Small intestine (tissue), 7 donors: ENCODE measurements around the gene FHIT. TPM values are rescaled to one million over a fixed set of nuclear protein-coding genes. Genes with fewer than 3 reads are reported as not detected.
"Not testable (repeated sequence)": the region's sequence is repeated elsewhere in the genome, so short reads cannot be mapped to it uniquely, and the experiment has no call there.

Experiments
- DNase-seq, 2 donors: peaks; one replicate each; pipeline versions ENCODE4 v3.0.0 to v3.0.0-alpha.2; 2013
- FAIRE-seq: peaks from 2 replicates; lab custom pipeline; 2012; peaks lifted over from hg19 to GRCh38; lab: Jason Lieb, UNC
- H3K27ac ChIP-seq, 3 donors: one replicate each; pipeline ENCODE4 v1.5.1; 2013; ENCODE audit warnings: low read length in 2 of 3, mild to moderate bottlenecking in 2 of 3, control low read depth in 1 of 3, inconsistent platforms in 1 of 3, low read depth in 1 of 3, moderate library complexity in 1 of 3
- H3K27me3 ChIP-seq, 3 donors: one replicate each; pipeline ENCODE4 v1.6.1; 2013; ENCODE audit warnings: low read length in 3 of 3, inconsistent platforms in 1 of 3; ENCODE audit not compliant: control insufficient read depth in 3 of 3, insufficient read depth in 3 of 3
- H3K36me3 ChIP-seq, 3 donors: one replicate each; pipeline ENCODE4 v1.6.1; 2013; ENCODE audit warnings: low read length in 3 of 3, inconsistent platforms in 1 of 3, low read depth in 1 of 3, mild to moderate bottlenecking in 1 of 3, moderate library complexity in 1 of 3; ENCODE audit not compliant: control insufficient read depth in 3 of 3, insufficient read depth in 2 of 3
- H3K4me1 ChIP-seq, 3 donors: one replicate each; pipeline ENCODE4 v1.6.1; 2013; ENCODE audit warnings: low read length in 2 of 3, inconsistent platforms in 1 of 3, low read depth in 1 of 3, mild to moderate bottlenecking in 1 of 3, moderate library complexity in 1 of 3; ENCODE audit not compliant: control insufficient read depth in 3 of 3, insufficient read depth in 2 of 3
- H3K4me3 ChIP-seq, 3 donors: one replicate each; pipeline ENCODE4 v1.5.1; 2013; ENCODE audit warnings: low read length in 3 of 3, control low read depth in 1 of 3, inconsistent platforms in 1 of 3, low read depth in 1 of 3, mild to moderate bottlenecking in 1 of 3, moderate library complexity in 1 of 3
- H3K9me3 ChIP-seq, 2 donors: one replicate each; pipeline ENCODE4 v1.6.1; 2013; ENCODE audit warnings: low read depth in 1 of 2, low read length in 1 of 2; ENCODE audit not compliant: control insufficient read depth in 2 of 2, insufficient read depth in 1 of 2
- WGBS, 3 donors: extraction: QIAGEN DNeasy Blood & Tissue Kit; methylation state at CpG; one replicate each; pipeline ENCODE4 v1.1.7; 2013; 5-methylcytosine and 5-hydroxymethylcytosine counted together
- polyA plus RNA-seq, 4 donors: library from polyadenylated mRNA; stranded (reverse) in 3 of 4; unstranded in 1 of 4; fragments of 200-250 nt in 3 of 4; fragments of 120-200 nt in 1 of 4; gene quantifications; one replicate each; pipeline versions ENCODE4 v1.2.1 to v1.2.3, GENCODE V29; 2013
- donor health status: healthy with polysubstance abuse.
- donor health status: control.
- donor health status: control.
- donor health status: Bipolar disorder and iron deficiency.
- donor health status: healthy.

FHIT gene
- polyA plus RNA-seq, 4 donors = 4.4 to 30.4 (median 7.0) TPM

DNA sequence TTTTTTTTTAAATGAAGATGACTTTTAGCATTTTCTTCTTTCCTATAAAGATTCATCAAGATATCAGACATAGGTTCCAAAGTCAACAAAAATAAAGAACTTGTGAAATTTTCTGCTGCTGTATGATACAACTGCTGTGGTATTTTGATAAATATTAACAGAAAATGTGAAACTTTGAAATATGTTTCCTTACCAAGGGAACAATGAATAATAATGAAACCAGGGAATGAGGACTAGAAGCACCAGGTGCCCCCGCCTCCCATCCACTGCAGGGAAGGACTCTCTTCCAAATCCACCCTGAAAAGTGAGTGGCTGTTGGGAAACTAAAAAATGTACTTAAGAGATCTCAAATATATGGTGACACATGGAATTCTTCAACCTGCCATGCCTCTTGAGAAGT, 198.4 kb downstream of the FHIT start:
- Histone ChIP-seq H3K9me3 (no peaks in the 10 kb centered on the region), H3K27ac (no peak overlapping the region), H3K27me3 (no peaks in the 10 kb centered on the region), H3K4me1 (peaks cover 0 to 5% (median 0%) of the 10 kb centered on the region in 3 donors), H3K36me3 (no peaks in the 10 kb centered on the region), H3K4me3 (no peak overlapping the region)
- WGBS, 3 donors = 59 to 93% (median 90%) methylated on average over 1 of the region's 1 CpG
- no peak for DNase-seq
- FAIRE-seq = no peak

DNA sequence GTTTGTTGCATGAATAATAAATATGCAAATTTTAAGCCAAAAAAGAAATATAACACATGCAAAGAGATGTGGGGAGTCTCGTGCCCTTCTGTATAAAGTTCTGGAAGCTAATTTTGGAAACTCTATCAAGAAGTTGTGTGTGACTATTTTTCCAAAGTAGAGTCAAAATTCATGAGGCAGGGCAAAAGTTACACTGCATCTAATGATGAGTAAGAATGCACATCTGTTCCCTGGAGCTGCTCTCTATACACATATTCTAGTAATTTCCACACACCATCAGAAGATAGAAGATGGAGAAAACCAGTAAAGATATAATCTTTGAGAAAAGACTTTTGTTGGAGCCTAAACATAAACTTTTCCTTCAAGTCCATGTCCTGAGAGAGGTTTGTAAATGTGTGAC, 199.6 kb downstream of the FHIT start:
- Histone ChIP-seq H3K27ac (no peak overlapping the region), H3K4me3 (no peak overlapping the region), H3K36me3 (no peaks in the 10 kb centered on the region), H3K9me3 (no peaks in the 10 kb centered on the region), H3K27me3 (no peaks in the 10 kb centered on the region), H3K4me1 (peaks cover 0 to 5% (median 0%) of the 10 kb centered on the region in 3 donors)
- 67 to 82% (median 78%) methylated on average over 1 of the region's 1 CpG for WGBS, 3 donors
- FAIRE-seq (no peak), DNase-seq (no peak)

DNA sequence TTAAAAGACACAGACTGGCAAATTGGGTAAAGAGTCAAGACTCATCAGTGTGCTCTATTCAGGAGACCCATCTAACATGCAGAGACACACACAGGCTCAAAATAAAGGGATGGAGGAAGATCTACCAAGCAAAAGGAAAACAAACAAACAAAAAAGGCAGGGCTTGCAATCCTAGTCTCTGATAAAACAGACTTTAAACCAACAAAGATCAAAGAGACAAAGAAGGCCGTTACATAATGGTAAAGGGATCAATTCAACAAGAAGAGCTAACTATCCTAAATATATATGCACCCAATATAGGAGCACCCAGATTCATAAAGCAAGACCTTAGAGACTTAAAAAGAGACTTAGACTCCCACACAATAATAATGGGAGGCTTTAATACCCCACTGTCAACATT, 206.1 kb downstream of the FHIT start:
- not testable (repeated sequence) for H3K36me3 ChIP-seq, H3K27ac ChIP-seq, FAIRE-seq, H3K4me1 ChIP-seq, H3K27me3 ChIP-seq, DNase-seq, H3K4me3 ChIP-seq
- peaks cover 2 to 22% of the 10 kb centered on the region in 2 donors for H3K9me3 ChIP-seq
- WGBS, 3 donors = 71 to 81% (median 80%) methylated on average over 1 of the region's 1 CpG

DNA sequence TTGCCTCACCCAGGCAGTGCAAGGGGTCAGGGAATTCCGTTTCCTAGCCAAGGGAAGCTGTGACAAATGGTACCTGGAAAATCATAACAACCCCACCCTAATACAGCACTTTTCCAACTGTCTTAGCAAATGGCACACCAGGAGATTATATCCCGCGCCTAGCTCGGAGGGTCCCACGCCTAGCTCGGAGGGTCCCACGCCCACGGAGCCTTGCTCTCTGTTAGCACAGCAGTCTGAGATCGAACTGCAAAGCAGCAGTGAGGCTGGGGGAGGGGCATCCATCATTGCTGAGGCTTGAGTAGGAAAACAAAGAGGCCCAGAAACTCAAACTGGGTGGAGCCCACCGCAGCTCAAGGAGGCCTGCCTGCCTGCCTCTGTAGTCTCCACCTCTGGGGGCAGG, 208.1 kb downstream of the FHIT start:
- 94 to 95% (median 95%) methylated on average over 10 of the region's 10 CpGs for WGBS, 3 donors
- no peak overlapping the region for H3K4me3 ChIP-seq

DNA sequence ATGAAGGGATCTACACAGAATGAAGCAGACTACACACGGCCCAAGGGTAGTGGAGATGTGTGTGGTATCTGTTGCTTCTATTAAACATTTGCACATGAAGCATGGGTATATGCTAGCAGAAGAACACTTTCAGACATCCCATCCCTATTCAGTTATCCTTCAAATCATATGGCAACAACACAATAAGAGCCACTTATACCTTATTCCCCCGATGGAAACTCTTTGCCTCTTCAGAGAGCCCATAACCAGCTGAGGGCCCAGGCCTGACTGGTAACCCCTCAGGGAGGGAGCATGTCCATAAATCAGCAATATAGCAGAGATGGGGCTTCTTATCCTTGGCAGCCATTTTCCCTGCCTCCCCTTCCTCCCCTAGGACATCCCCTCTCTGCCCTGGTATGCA, 210.6 kb downstream of the FHIT start:
- FAIRE-seq (no peak), DNase-seq (no peak)
- H3K27me3 ChIP-seq = no peaks in the 10 kb centered on the region
- no peaks in the 10 kb centered on the region for H3K4me1 ChIP-seq
- WGBS, 3 donors = 90 to 91% (median 90%) methylated on average over 2 of the region's 2 CpGs
- H3K9me3 ChIP-seq = peaks cover 2 to 19% of the 10 kb centered on the region in 2 donors
- no peaks in the 10 kb centered on the region for H3K36me3 ChIP-seq
- no peak overlapping the region for H3K27ac ChIP-seq
- H3K4me3 ChIP-seq = no peak overlapping the region

More for the DNA sequence above, 208.1 kb downstream of the FHIT start:
- H3K36me3 ChIP-seq = no peaks in the 10 kb centered on the region
- no peaks in the 10 kb centered on the region for H3K27me3 ChIP-seq
- no peak for DNase-seq
- no peak for FAIRE-seq
- peaks cover 2 to 22% of the 10 kb centered on the region in 2 donors for H3K9me3 ChIP-seq
- H3K27ac ChIP-seq = no peak overlapping the region
- no peaks in the 10 kb centered on the region for H3K4me1 ChIP-seq

DNA sequence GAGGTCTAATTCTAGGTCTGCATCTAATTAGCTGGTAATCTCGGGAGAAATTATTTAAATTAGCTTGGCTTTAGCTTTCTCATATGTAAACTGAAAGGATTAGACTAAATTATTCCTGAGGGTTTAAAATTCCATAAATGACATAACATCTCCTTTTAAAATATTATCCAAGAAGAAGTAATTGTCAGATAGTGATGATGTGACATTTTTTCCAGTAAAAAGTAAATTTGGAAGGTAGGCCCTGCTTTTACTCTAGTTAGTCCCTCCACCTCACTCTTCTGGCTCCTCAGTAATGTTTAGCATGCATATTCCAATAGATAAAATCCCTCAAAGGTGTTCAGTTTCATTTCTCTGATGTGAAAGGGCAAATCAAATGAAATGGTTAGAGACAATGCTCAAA, 215.7 kb downstream of the FHIT start:
- Histone ChIP-seq H3K4me3 (no peak overlapping the region), H3K4me1 (no peaks in the 10 kb centered on the region), H3K9me3 (peaks cover 0 to under 1% of the 10 kb centered on the region in 2 donors), H3K36me3 (no peaks in the 10 kb centered on the region), H3K27me3 (no peaks in the 10 kb centered on the region), H3K27ac (no peak overlapping the region)
- DNase-seq (no peak), FAIRE-seq (no peak)
- 94 to 100% (median 98%) methylated on average over 1 of the region's 1 CpG for WGBS, 3 donors

DNA sequence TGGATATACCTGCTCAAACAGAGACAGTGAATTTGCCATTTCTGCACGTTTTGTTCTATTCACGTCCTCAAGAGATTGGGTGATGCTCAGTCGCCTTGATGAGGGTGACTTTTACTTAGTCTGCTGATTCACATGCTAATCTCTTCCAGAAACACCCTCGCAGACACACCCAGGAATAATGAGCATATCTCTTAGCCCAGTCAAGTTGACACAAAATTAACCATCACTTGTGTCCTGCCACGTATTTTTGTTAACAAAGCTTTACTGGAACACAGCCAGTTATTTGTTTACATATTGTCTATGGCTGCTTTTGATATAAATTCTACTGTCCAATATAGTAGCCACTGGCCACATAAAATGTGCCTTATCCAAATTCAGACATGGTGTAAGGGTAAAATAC, 218.3 kb downstream of the FHIT start:
- Histone ChIP-seq H3K27me3 (no peaks in the 10 kb centered on the region), H3K36me3 (no peaks in the 10 kb centered on the region), H3K27ac (no peak overlapping the region), H3K4me3 (no peak overlapping the region), H3K4me1 (no peaks in the 10 kb centered on the region), H3K9me3 (no peaks in the 10 kb centered on the region)
- DNase-seq = no peak
- 82 to 85% (median 84%) methylated on average over 5 of the region's 5 CpGs for WGBS, 3 donors
- FAIRE-seq = no peak

DNA sequence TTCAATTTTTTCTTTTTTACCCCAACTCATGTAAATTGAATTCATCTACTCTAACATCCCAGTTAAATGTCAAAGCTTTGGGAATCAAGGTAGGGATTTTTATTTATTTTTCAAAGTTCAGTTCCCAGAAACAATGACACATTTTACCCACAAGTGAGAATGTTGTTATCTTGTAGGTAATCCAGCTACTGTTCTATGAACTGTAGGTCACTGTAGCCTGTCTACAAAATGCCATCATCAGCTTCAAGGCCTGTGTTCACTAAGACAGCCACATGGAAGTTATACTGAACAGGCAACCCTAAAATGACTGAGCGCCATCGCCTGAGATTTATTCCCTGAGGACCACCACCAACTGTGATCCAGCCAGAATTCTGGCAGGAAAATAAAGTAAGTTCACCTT, 219.7 kb downstream of the FHIT start:
- Histone ChIP-seq H3K4me1 (no peaks in the 10 kb centered on the region), H3K27ac (no peak overlapping the region), H3K9me3 (no peaks in the 10 kb centered on the region), H3K36me3 (no peaks in the 10 kb centered on the region), H3K4me3 (no peak overlapping the region), H3K27me3 (no peaks in the 10 kb centered on the region)
- 92 to 100% (median 98%) methylated on average over 2 of the region's 2 CpGs for WGBS, 3 donors
- FAIRE-seq (no peak), DNase-seq (no peak)

DNA sequence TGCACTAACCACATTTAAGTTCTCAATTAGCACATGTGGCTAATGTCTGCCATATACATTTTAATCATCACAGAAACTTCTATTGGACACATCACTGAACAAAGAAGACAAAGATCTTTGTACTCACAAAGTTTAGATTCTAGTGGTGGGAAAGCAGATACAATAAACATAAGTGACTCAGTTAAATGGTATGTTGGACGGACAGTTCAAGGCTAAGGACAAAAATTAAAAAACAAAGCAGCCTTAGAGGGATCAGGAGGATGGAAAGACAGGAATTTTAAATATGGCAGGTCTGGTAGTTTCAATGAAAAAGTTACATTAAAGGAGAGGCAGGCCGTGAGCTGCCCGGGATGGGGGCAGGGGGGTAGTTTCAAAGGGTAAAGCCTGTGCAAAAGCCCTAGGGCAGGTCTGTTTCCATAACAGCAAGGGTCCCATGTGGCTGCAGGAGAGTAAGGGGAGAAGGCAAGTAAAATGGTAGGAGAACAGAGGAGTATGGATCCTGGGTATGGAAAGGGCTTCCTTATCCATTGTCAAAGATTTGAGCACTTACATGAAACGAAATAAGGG, 220.7 kb downstream of the FHIT start:
- WGBS, 3 donors = 75 to 90% (median 81%) methylated on average over 4 of the region's 4 CpGs
- FAIRE-seq = no peak
- H3K27ac ChIP-seq = no peak overlapping the region

More for the DNA sequence above, 220.7 kb downstream of the FHIT start:
- Histone ChIP-seq H3K27me3 (no peaks in the 10 kb centered on the region), H3K4me1 (no peaks in the 10 kb centered on the region), H3K4me3 (no peak overlapping the region), H3K36me3 (no peaks in the 10 kb centered on the region), H3K9me3 (no peaks in the 10 kb centered on the region)
- DNase-seq = no peak
